Loucy (cell line): ENCODE data around the gene COMMD1.

Experiments used
- H2AFZ ChIP-seq: fragments of 200-600 bp; sonication (generic); 2 replicates; pipeline ENCODE4 v1.6.0; 2016; ENCODE audit warnings: antibody characterized with exemption, mild to moderate bottlenecking, low read length, moderate library complexity
- H3F3A ChIP-seq: fragments of 200-600 bp; 2 replicates; pipeline ENCODE4 v1.6.0; 2016; ENCODE audit warnings: antibody characterized with exemption, low read depth, mild to moderate bottlenecking
- H3K27me3 ChIP-seq: fragments of 200-600 bp; sonication (generic); 2 replicates; pipeline ENCODE4 v1.6.1; 2014; ENCODE audit warnings: low read length, mild to moderate bottlenecking; ENCODE audit not compliant: insufficient read depth, poor library complexity, severe bottlenecking
- H3K36me3 ChIP-seq: fragments of 200-600 bp; sonication (generic); 2 replicates; pipeline ENCODE4 v1.6.1; 2016; ENCODE audit warnings: low read length; ENCODE audit not compliant: insufficient read depth
- H3K4me1 ChIP-seq: fragments of 200-600 bp; sonication (generic); 2 replicates; pipeline ENCODE4 v1.5.1; 2014; ENCODE audit warnings: low read length, mild to moderate bottlenecking; ENCODE audit not compliant: insufficient read depth, poor library complexity, severe bottlenecking
- H3K4me2 ChIP-seq: fragments of 200-600 bp; sonication (generic); 2 replicates; pipeline ENCODE4 v1.6.0; 2014; ENCODE audit warnings: antibody characterized with exemption, low read length, low read depth, mild to moderate bottlenecking; ENCODE audit not compliant: poor library complexity, severe bottlenecking
- H3K4me3 ChIP-seq: fragments of 200-600 bp; sonication (generic); 2 replicates; pipeline ENCODE4 v1.5.1; 2014; ENCODE audit warnings: low read length, mild to moderate bottlenecking, mixed read lengths; ENCODE audit not compliant: poor library complexity, severe bottlenecking
- H3K79me2 ChIP-seq: fragments of 200-600 bp; sonication (generic); 2 replicates; pipeline ENCODE4 v1.6.1; 2014; ENCODE audit warnings: low read length; ENCODE audit not compliant: insufficient read depth
- H3K9ac ChIP-seq: fragments of 200-600 bp; sonication (generic); 2 replicates; pipeline ENCODE4 v1.6.0; 2014; ENCODE audit warnings: mild to moderate bottlenecking, low read depth, low read length, moderate library complexity; ENCODE audit not compliant: poor library complexity, severe bottlenecking
- H3K9me2 ChIP-seq: fragments of 200-600 bp; sonication (generic); replicated peaks from 2 replicates; pipeline ENCODE4 v1.6.1; 2016; ENCODE audit warnings: low read depth, low read length, mixed read lengths
- H3K9me3 ChIP-seq: fragments of 200-600 bp; sonication (generic); 2 replicates; pipeline ENCODE4 v1.6.1; 2014; ENCODE audit warnings: mild to moderate bottlenecking, antibody characterized with exemption, low read length, low read depth; ENCODE audit not compliant: insufficient read depth
- H4K20me1 ChIP-seq: fragments of 200-600 bp; sonication (generic); 2 replicates; pipeline ENCODE4 v1.6.0; 2014; ENCODE audit warnings: antibody characterized with exemption, low read length, mild to moderate bottlenecking; ENCODE audit not compliant: insufficient read depth, poor library complexity, severe bottlenecking
- EZH2phosphoT487 ChIP-seq: fragments of 200-600 bp; IDR thresholded peaks from 2 replicates; pipeline ENCODE4 v1.6.1; 2018; ENCODE audit warnings: antibody characterized with exemption, mild to moderate bottlenecking, moderate library complexity, borderline replicate concordance
- TF ChIP-seq, protein P1 (sequence below): fragments of 200-600 bp; sonication (generic); conservative IDR thresholded peaks from 2 replicates; pipeline ENCODE4 v1.5.1; 2014; ENCODE audit warnings: mild to moderate bottlenecking, antibody characterized with exemption, low read length

The COMMD1 gene

DNA sequence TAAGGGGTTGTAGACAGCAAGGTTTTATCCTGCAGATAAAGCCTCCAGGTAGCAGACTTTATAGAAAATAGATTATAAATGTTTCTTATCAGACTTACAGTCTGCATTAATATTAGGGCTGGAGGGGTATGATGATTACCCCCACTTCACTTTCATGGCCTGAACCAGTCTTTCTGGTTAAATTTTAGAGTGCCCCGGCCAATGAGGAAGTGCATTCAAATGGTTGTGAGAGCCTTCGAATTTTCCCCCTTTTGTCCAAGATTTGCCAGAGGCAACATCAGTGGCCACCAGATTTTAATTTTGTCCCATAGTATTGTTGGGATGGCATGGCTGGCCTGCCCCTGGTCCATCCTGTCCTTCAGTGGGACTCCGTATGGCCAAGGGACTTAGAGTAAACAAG lies 31.6 kb downstream of the COMMD1 start:
- no peaks in the 10 kb centered on the region for H4K20me1 ChIP-seq
- no peaks in the 10 kb centered on the region for H3K27me3 ChIP-seq
- H3K79me2 ChIP-seq, result no peaks in the 10 kb centered on the region
- no peak overlapping the region for H3K9ac ChIP-seq
- TF ChIP-seq, protein P1, sequence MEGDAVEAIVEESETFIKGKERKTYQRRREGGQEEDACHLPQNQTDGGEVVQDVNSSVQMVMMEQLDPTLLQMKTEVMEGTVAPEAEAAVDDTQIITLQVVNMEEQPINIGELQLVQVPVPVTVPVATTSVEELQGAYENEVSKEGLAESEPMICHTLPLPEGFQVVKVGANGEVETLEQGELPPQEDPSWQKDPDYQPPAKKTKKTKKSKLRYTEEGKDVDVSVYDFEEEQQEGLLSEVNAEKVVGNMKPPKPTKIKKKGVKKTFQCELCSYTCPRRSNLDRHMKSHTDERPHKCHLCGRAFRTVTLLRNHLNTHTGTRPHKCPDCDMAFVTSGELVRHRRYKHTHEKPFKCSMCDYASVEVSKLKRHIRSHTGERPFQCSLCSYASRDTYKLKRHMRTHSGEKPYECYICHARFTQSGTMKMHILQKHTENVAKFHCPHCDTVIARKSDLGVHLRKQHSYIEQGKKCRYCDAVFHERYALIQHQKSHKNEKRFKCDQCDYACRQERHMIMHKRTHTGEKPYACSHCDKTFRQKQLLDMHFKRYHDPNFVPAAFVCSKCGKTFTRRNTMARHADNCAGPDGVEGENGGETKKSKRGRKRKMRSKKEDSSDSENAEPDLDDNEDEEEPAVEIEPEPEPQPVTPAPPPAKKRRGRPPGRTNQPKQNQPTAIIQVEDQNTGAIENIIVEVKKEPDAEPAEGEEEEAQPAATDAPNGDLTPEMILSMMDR, result no peak
- no peak for TF ChIP-seq EZH2phosphoT487
- no peak overlapping the region for H3K4me2 ChIP-seq
- H3K4me1 ChIP-seq, result no peaks in the 10 kb centered on the region
- H3K9me3 ChIP-seq, result no peaks in the 10 kb centered on the region
- H3K4me3 ChIP-seq, result no peak overlapping the region
- H3F3A ChIP-seq, result no peaks in the 10 kb centered on the region
- no peaks in the 10 kb centered on the region for H3K36me3 ChIP-seq
- H2AFZ ChIP-seq, result no peak overlapping the region
- no peaks in the 10 kb centered on the region for H3K9me2 ChIP-seq

DNA sequence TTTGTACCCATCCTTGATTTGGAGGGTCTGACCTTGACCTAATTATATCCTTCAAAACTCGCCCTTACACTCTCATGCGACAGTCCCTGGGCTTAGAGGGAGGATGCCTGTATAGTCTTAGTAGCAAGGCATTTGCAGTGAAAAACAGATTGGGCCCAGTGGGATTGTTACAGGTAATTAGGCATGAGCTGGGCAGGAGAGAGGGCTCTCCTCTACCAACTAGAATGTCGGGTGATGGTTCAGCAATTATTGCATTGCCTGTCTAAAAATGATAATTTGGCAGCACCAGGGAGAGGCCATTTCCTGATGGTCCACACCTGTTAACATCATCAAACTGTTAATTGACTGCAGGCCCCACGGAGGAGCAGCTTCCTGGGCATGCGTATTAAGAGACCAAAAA lies 32.4 kb downstream of the COMMD1 start:
- Histone ChIP-seq H3K36me3 (no peaks in the 10 kb centered on the region), H3K4me3 (no peak overlapping the region), H3F3A (no peaks in the 10 kb centered on the region), H3K9me3 (no peaks in the 10 kb centered on the region), H3K9me2 (no peaks in the 10 kb centered on the region), H3K27me3 (no peaks in the 10 kb centered on the region), H4K20me1 (no peaks in the 10 kb centered on the region), H2AFZ (no peak overlapping the region), H3K9ac (no peak overlapping the region), H3K4me1 (no peaks in the 10 kb centered on the region), H3K4me2 (no peak overlapping the region), H3K79me2 (no peaks in the 10 kb centered on the region)
- no peak for TF ChIP-seq EZH2phosphoT487
- TF ChIP-seq, protein P1, result no peak

DNA sequence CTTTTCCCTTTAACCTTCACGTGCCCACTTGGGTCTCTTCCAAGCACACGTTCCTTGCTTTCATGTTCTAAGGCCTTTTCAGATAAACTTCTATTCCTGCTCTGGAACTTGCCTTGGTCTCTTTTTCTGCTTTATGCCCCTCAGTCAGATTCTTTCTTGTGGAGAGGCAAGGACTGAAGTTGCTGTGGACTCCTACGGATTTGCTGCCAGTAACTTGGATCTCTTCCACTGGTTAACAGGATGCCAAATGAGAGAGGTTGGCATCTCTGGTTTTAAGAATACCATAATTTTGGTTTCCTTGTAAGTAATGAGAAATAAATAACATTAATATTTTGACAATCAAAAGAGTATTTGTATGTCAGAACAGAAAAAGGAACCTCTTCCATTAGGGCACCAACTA lies 33.0 kb downstream of the COMMD1 start:
- Histone ChIP-seq H3K79me2 (no peaks in the 10 kb centered on the region), H3K27me3 (no peaks in the 10 kb centered on the region), H3K4me1 (no peaks in the 10 kb centered on the region), H3F3A (no peaks in the 10 kb centered on the region), H3K4me3 (no peak overlapping the region), H4K20me1 (no peaks in the 10 kb centered on the region), H3K36me3 (no peaks in the 10 kb centered on the region), H3K9ac (no peak overlapping the region), H3K9me2 (no peaks in the 10 kb centered on the region), H2AFZ (no peak overlapping the region), H3K9me3 (no peaks in the 10 kb centered on the region), H3K4me2 (no peak overlapping the region)
- no peak for TF ChIP-seq EZH2phosphoT487
- TF ChIP-seq, protein P1, result no peak
